AG09309 (cell line): ENCODE measurements around the gene BCAM.
"Not testable (repeated sequence)": the region's sequence is repeated elsewhere in the genome, so short reads cannot be mapped to it uniquely, and the experiment has no call there.

Source experiments
- DNase-seq: peaks from one replicate; pipeline ENCODE4 v3.0.0-alpha.2; 2010; ENCODE audit warnings: low read depth
- H3K4me3 ChIP-seq: 2 replicates; pipeline ENCODE4 v1.5.1; 2011; ENCODE audit warnings: mild to moderate bottlenecking, low read depth, low read length, moderate library complexity; ENCODE audit not compliant: control insufficient read depth
- CTCF ChIP-seq: IDR thresholded peaks from 2 replicates; pipeline ENCODE4 v1.5.1; 2011; ENCODE audit warnings: mild to moderate bottlenecking, low read depth, low read length, inconsistent platforms; ENCODE audit not compliant: insufficient read depth, control insufficient read depth; ENCODE audit errors: missing control alignments

The BCAM gene

GRCh38 chr19:44808463-44809371, at the start of gene BCAM:
Gene BCAM, plus strand, starts transcription at chr19:44809103. Its CDS starts 22 bp downstream, at chr19:44809125.
- DNase-seq = no peak
- no peak for TF ChIP-seq CTCF
- peak within 1 kb of the TSS; percentile 42 for H3K4me3 ChIP-seq

DNA sequence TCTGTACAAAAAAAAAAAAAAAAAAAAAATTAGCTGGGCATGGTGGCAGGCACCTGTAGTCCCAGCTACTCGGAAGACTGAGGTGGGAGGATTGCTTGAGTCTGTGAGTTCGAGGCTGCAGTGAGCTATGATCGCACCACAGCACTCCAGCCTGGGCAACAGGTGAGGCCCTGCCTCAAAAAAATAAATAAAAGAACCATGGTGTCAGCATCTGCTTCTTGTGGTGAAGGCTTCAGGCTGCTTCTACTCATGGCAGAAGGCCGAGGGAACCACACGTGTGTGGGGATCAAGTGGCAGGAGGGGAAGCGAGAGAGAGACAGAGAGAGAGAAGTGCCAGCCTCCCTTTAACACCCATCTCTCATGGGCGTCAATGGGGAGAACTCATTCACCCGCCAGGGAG, 46.9 kb upstream of the BCAM start:
- H3K4me3 ChIP-seq = no peak overlapping the region
- DNase-seq = no peak
- no peak for TF ChIP-seq CTCF

- no peak overlapping the region for H3K4me3 ChIP-seq
- no peak for TF ChIP-seq CTCF
- DNase-seq = no peak
Observed at GRCh38 chr19:44765033-44765948, 43.6 kb upstream of the BCAM start.

DNA sequence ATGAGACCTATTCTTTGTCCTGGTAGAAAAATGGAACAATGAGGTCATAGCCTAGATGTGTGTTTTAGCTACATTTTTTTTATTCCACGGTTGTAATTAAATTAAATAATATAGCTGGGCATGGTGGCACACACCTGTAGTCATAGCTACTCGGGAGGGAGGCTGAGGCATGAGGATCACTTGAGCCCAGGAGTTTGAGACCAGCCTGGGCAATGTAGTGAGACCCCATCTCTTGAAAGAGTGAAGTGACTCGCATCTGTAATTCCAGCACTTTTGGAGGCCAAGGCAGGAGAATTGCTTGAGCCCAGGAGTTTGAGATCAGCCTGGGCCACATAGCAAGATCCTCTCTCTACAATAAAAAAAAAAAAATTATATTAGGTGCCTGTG, 43.0 kb upstream of the BCAM start:
- TF ChIP-seq CTCF = no peak
- no peak overlapping the region for H3K4me3 ChIP-seq
- DNase-seq = no peak

DNA sequence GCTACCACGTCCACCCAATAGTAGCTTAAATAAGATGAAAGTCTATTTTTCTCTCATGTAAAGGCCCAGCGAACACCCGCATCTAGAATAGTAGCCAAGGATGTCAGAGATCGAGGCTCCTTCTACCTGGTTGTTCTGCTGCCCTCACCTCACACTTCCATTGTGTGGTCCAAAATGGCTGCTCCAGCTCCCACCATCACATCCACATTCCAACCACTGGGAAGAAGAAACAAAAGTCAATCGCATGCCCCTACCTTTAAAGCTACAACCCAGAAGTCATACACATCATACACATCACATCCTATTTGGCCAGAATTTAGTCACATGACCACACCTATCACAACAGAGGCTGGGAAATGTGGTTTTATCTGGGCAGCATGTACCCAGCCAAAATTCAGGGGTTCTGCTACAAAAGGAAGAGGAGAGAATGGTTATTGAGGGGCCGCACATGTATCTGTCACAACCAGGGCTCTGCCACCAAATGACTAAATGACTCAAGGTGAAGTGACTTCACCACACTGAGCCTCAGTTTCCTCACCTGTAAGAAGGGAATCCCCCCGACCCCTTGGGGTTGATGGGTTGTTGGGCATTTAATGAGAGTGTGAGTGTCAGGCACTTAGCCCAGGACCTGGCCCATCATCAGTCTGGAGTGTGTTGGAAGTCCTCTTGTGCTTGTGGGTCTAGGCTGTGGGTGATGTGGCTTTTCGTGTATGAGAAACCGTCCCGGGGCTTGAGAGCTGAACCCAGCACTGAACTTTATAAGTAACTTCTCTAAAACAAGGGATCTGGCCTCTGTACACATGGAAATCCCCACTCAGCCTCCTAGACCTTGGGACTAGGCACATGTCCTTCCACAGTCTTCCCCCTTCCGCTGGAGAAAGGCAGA, 41.4 kb upstream of the BCAM start:
- H3K4me3 ChIP-seq = no peak overlapping the region
- no peak for TF ChIP-seq CTCF
- DNase-seq = no peak

DNA sequence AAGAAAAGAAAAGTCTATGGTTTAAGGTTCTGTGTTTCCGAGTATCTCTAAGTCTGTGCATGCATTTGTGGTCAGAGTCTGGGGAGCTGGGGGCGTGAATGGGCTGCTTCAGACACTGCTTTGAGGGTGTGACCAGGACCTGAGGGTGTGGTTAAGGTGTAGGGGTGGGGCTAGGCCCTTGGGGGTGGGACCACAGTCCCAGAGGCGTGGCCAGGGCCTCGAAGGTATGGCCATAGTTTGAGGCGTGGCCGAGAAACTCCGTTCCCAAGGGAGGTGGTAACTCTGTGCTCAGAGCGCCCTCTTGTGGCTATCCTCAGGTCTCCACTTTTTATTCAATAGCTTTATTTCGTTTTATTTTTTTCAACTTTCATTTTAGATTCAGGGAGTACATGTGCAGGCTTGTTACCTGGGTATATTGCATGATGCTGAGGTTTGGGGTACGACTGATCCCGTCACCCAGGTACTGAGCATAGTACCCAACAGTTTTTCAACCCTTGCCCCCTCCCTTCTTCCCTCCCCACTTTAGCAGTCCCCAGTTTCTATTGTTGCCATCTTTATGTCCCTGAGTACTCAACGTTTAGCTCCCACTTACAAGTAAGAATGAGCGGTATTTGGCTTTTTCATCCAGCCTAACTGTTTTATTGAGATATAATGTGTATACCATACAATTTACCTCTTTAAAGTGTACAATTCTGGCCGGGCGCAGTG, 38.2 kb upstream of the BCAM start:
- H3K4me3 ChIP-seq = no peak overlapping the region
- peak; percentile 63 for DNase-seq
- TF ChIP-seq CTCF = peak; percentile 71

GRCh38 chr19:44772144-44772543, 36.8 kb upstream of the BCAM start:
- H3K4me3 ChIP-seq, DNase-seq: not testable (repeated sequence)
